Parathyroid adenoma (tissue), 2 donors: ENCODE results near the gene LIN52.

Source experiments
- H2AFZ ChIP-seq: fragments of 300-600 bp; sonication (generic); one replicate; pipeline ENCODE4 v1.7.0; 2017; ENCODE audit warnings: antibody characterized with exemption, mild to moderate bottlenecking
- H3K27ac ChIP-seq: fragments of 300-600 bp; sonication (generic); one replicate; pipeline ENCODE4 v1.7.0; 2017
- H3K27me3 ChIP-seq: fragments of 300-600 bp; sonication (generic); one replicate; pipeline ENCODE4 v1.7.0; 2017; ENCODE audit warnings: low read length; ENCODE audit not compliant: control insufficient read depth, insufficient read depth
- H3K36me3 ChIP-seq: fragments of 300-600 bp; sonication (generic); one replicate; pipeline ENCODE4 v1.7.0; 2017; ENCODE audit warnings: low read length; ENCODE audit not compliant: control insufficient read depth, insufficient read depth
- H3K4me1 ChIP-seq: fragments of 300-600 bp; sonication (generic); one replicate; pipeline ENCODE4 v1.7.0; 2017; ENCODE audit warnings: control low read depth
- H3K4me2 ChIP-seq: fragments of 300-600 bp; sonication (generic); one replicate; pipeline ENCODE4 v1.7.0; 2017; ENCODE audit warnings: low read length
- H3K4me3 ChIP-seq: fragments of 300-600 bp; sonication (generic); one replicate; pipeline ENCODE4 v1.7.0; 2017; ENCODE audit warnings: low read depth, low read length
- H3K79me2 ChIP-seq: fragments of 300-600 bp; sonication (generic); one replicate; pipeline ENCODE4 v1.7.0; 2017; ENCODE audit warnings: control low read depth
- H3K9ac ChIP-seq: fragments of 300-600 bp; sonication (generic); one replicate; pipeline ENCODE4 v1.7.0; 2017; ENCODE audit warnings: mild to moderate bottlenecking
- H3K9me3 ChIP-seq: fragments of 300-600 bp; sonication (generic); one replicate; pipeline ENCODE4 v1.7.0; 2017; ENCODE audit warnings: low read length; ENCODE audit not compliant: control insufficient read depth
- CTCF ChIP-seq: fragments of 300-600 bp; sonication (generic); IDR thresholded peaks from one replicate; pipeline ENCODE4 v1.7.0; 2017; ENCODE audit warnings: antibody characterized with exemption, mild to moderate bottlenecking
- donor health status: primary hyperparathyroidism.

LIN52 gene

GRCh38 chr14:74248017-74248416, 163.3 kb downstream of the LIN52 start:
- Histone ChIP-seq H3K27me3 (no peaks in the 10 kb centered on the region), H3K27ac (no peak overlapping the region), H3K79me2 (no peaks in the 10 kb centered on the region), H3K9me3 (no peaks in the 10 kb centered on the region), H2AFZ (no peak overlapping the region), H3K4me1 (no peaks in the 10 kb centered on the region), H3K4me3 (no peak overlapping the region), H3K9ac (no peak overlapping the region), H3K4me2 (no peak overlapping the region), H3K36me3 (no peaks in the 10 kb centered on the region)
- no peak for TF ChIP-seq CTCF

- TF ChIP-seq CTCF, result no peak
- H3K79me2 ChIP-seq, result no peaks in the 10 kb centered on the region
- H3K4me1 ChIP-seq, result no peaks in the 10 kb centered on the region
- no peak overlapping the region for H3K9ac ChIP-seq
- no peaks in the 10 kb centered on the region for H3K36me3 ChIP-seq
- no peaks in the 10 kb centered on the region for H3K9me3 ChIP-seq
- no peak overlapping the region for H3K27ac ChIP-seq
- no peaks in the 10 kb centered on the region for H3K27me3 ChIP-seq
- no peak overlapping the region for H2AFZ ChIP-seq
- no peak overlapping the region for H3K4me2 ChIP-seq
- H3K4me3 ChIP-seq, result no peak overlapping the region
Measured at GRCh38 chr14:74249433-74250375, 164.9 kb downstream of the LIN52 start.
